Right lobe of liver (tissue), 6 donors: ENCODE data around the gene KRT32. TPM values are rescaled to one million over a fixed set of nuclear protein-coding genes. Genes with fewer than 3 reads are reported as not detected.

ENCODE experiments used
- ATAC-seq, 4 donors: fragments of 200-7000 bp; cut with Tn5 transposase; one replicate each; pipeline ENCODE4 v1.9.1; 2020; ENCODE audit warnings: mild to moderate bottlenecking in 4 of 4, moderate library complexity in 4 of 4
- DNase-seq, 3 donors: peaks; one replicate each; pipeline ENCODE4 v3.0.0-alpha.2; 2020
- H3K27ac ChIP-seq, 3 donors: fragments of 200-600 bp; one replicate each; pipeline ENCODE4 v1.8.0; 2022
- H3K27me3 ChIP-seq, 2 donors: fragments of 200-600 bp; one replicate each; pipeline ENCODE4 v1.8.0; 2022
- H3K36me3 ChIP-seq, 4 donors: fragments of 200-600 bp; sonication (generic) in 1 of 4; one replicate each; pipeline versions ENCODE4 v1.5.1 to v1.8.0; 2017 to 2022; ENCODE audit warnings: control low read depth in 1 of 4
- H3K4me1 ChIP-seq, 4 donors: fragments of 200-600 bp; sonication (generic) in 1 of 4; one replicate each; pipeline versions ENCODE4 v1.5.1 to v1.8.0; 2017 to 2022; ENCODE audit warnings: control low read depth in 1 of 4
- H3K4me3 ChIP-seq, 3 donors: fragments of 200-600 bp; one replicate each; pipeline ENCODE4 v1.8.0; 2022
- H3K9me3 ChIP-seq, 4 donors: fragments of 200-600 bp; sonication (generic) in 1 of 4; one replicate each; pipeline versions ENCODE4 v1.5.1 to v1.8.0; 2017 to 2022; ENCODE audit warnings: control low read depth in 1 of 4
- POLR2A ChIP-seq: fragments of 450-650 bp; IDR thresholded peaks from one replicate; pipeline ENCODE4 v1.6.1; 2017; ENCODE audit warnings: antibody characterized with exemption, mild to moderate bottlenecking
- WGBS: methylation state at CpG from one replicate; pipeline ENCODE4 v1.1.6; 2018; ENCODE audit warnings: low coverage, low lambda C conversion rate; ENCODE audit not compliant: insufficient coverage; ENCODE audit errors: missing lambda C conversion rate; 5-methylcytosine and 5-hydroxymethylcytosine counted together
- intact Hi-C, 2 donors: fragments of 100-400 bp; cut with DNase I; formaldehyde crosslinking; loops; one replicate each; pipeline versions ENCODE4 v1.11.2 to v1.14.1; 2022
- total RNA-seq, 6 experiments: library from RNA; depleted of rRNA in 2 of 6; stranded (reverse); fragments of >200 nt in 2 of 6; fragmentation: NEBNext Ultra II Directional in 3 of 6; extraction: Animal tissue kit (Norgen Biotek cat#: 25700) in 3 of 6; gene quantifications; one replicate each; pipeline versions ENCODE4 v1.1.0 to v1.2.4, GENCODE V29; 2016 to 2023
- TF ChIP-seq, protein P1 (sequence below), 4 donors: fragments of 200-600 bp in 3 of 4; fragments of 450-650 bp in 1 of 4; IDR thresholded peaks; one replicate each; pipeline versions ENCODE4 v1.5.1 to v1.8.0; 2016 to 2022; ENCODE audit warnings: antibody characterized with exemption in 4 of 4, mild to moderate bottlenecking in 2 of 4
- donor health status: DM: no; HTN: yes; CAD: no.
- donor health status: DM: no; HTN: no; CAD: no.
- donor health status: DM: no; HTN: no; CAD: no.
- donor health status: DM: no; HTN: yes; CAD: no.
- donor health status: DM: no; HTN: yes; CAD: no.

Gene KRT32
- total RNA-seq, 6 experiments from 2014 or later: not detected

- no peak for TF ChIP-seq POLR2A
- TF ChIP-seq, protein P1, sequence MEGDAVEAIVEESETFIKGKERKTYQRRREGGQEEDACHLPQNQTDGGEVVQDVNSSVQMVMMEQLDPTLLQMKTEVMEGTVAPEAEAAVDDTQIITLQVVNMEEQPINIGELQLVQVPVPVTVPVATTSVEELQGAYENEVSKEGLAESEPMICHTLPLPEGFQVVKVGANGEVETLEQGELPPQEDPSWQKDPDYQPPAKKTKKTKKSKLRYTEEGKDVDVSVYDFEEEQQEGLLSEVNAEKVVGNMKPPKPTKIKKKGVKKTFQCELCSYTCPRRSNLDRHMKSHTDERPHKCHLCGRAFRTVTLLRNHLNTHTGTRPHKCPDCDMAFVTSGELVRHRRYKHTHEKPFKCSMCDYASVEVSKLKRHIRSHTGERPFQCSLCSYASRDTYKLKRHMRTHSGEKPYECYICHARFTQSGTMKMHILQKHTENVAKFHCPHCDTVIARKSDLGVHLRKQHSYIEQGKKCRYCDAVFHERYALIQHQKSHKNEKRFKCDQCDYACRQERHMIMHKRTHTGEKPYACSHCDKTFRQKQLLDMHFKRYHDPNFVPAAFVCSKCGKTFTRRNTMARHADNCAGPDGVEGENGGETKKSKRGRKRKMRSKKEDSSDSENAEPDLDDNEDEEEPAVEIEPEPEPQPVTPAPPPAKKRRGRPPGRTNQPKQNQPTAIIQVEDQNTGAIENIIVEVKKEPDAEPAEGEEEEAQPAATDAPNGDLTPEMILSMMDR (IDR thresholded peaks at IDR 0.05): no peak
- no peak overlapping the region for H3K4me3 ChIP-seq
- no peaks in the 10 kb centered on the region for H3K4me1 ChIP-seq
- no peaks in the 10 kb centered on the region for H3K27me3 ChIP-seq
- no peaks in the 10 kb centered on the region for H3K9me3 ChIP-seq
- intact Hi-C loops: no loop called here
- WGBS: 78% methylated on average over 8 of the region's 22 CpGs
- DNase-seq: no peak
- no peak overlapping the region for H3K27ac ChIP-seq
- no peak for ATAC-seq
- H3K36me3 ChIP-seq: no peaks in the 10 kb centered on the region
Measured at GRCh38 chr17:41476866-41477815, 10.0 kb upstream of the KRT32 start.

GRCh38 chr17:41475421-41475820 lies 8.2 kb upstream of the KRT32 start:
- Histone ChIP-seq H3K27ac (no peak overlapping the region), H3K36me3 (no peaks in the 10 kb centered on the region), H3K4me1 (no peaks in the 10 kb centered on the region), H3K9me3 (no peaks in the 10 kb centered on the region), H3K4me3 (no peak overlapping the region), H3K27me3 (no peaks in the 10 kb centered on the region)
- no peak for TF ChIP-seq POLR2A
- TF ChIP-seq, protein P1 (IDR thresholded peaks at IDR 0.05): no peak
- ATAC-seq (no peak), DNase-seq (no peak)
- intact Hi-C loops: no loop called here
- WGBS: 73% methylated on average over 2 of the region's 4 CpGs

GRCh38 chr17:41474863-41475262 lies 7.7 kb upstream of the KRT32 start:
- Histone ChIP-seq H3K27ac (no peak overlapping the region), H3K9me3 (no peaks in the 10 kb centered on the region), H3K27me3 (no peaks in the 10 kb centered on the region), H3K4me3 (no peak overlapping the region), H3K4me1 (no peaks in the 10 kb centered on the region), H3K36me3 (no peaks in the 10 kb centered on the region)
- DNase-seq: no peak
- TF ChIP-seq, protein P1 (IDR thresholded peaks at IDR 0.05): no peak
- intact Hi-C loops: no loop called here
- no peak for ATAC-seq
- WGBS: 40% methylated on average over 5 of the region's 8 CpGs

DNA sequence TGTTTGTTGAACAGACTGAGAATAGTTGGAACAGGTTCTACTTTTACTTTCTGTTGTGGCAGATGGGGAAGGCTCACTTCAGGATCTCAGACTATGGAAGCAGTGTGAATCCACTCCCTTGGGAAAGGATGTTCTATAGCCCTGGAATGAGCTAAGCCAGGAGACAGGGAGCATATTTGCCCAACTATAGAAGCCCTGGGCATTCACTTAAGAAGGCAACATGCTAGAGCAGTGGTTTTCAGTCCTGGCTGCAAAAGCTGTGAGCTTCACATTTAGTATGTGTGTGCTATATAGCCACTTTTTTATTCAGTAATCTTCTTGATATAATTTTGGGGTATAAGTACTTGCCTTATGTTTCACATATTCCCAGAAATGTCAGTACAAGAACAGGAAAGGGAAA lies 1.2 kb upstream of the KRT32 start:
- DNase-seq (no peak), ATAC-seq (no peak)
- H3K27ac ChIP-seq: no peak overlapping the region
- TF ChIP-seq, protein P1 (IDR thresholded peaks at IDR 0.05): no peak
- no peak for TF ChIP-seq POLR2A
- intact Hi-C loops: no loop called here
- no peaks in the 10 kb centered on the region for H3K9me3 ChIP-seq
- no peaks in the 10 kb centered on the region for H3K36me3 ChIP-seq
- H3K27me3 ChIP-seq: no peaks in the 10 kb centered on the region
- H3K4me3 ChIP-seq: no peak overlapping the region
- no peaks in the 10 kb centered on the region for H3K4me1 ChIP-seq
